ENCODE data around the gene CHRNB4. TPM values are rescaled to one million over a fixed set of nuclear protein-coding genes. Genes with fewer than 3 reads are reported as not detected.

CHRNB4 gene
- total and polyA plus RNA-seq, 2 donors (not counting 3 experiments of a cell fraction or from before 2014, with no cell fraction given), result 0.08 TPM; not detected in 1

DNA sequence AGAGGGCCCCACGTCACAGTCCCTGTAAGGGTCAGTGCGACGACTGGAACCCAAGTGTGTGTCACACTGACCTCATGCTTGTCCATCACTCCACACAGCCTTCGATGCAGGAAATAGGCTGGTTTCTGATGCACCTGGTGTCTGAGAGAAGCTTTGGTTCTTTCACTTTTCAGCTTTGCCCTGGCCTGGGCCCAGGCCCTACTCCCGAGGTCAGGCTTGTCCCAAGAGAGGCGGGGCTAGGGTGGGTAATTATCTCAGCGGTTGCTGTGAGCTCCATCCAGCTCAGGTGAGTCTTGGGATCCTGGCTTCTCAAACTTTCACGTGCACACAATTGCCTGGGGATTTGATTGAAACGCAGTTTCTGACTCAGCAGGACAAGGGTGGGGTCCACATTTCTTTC lies 19.6 kb upstream of the CHRNB4 start:
- no peak for TF ChIP-seq POLR2A (IDR thresholded peaks at IDR 0.05; ENCODE audit: low read depth, low read length)
- TF ChIP-seq JUN (IDR thresholded peaks at IDR 0.05; ENCODE audit: borderline replicate concordance, insufficient read depth, insufficient read length, low read depth), result no peak
- TF ChIP-seq POLR2AphosphoS5 (IDR thresholded peaks at IDR 0.05; ENCODE audit: insufficient read depth, low read depth, low read length), result no peak
- no peak for TF ChIP-seq GATA2 (IDR thresholded peaks at IDR 0.05; ENCODE audit: insufficient read depth, insufficient read length, low read depth, low read length)
- TF ChIP-seq, protein P1, sequence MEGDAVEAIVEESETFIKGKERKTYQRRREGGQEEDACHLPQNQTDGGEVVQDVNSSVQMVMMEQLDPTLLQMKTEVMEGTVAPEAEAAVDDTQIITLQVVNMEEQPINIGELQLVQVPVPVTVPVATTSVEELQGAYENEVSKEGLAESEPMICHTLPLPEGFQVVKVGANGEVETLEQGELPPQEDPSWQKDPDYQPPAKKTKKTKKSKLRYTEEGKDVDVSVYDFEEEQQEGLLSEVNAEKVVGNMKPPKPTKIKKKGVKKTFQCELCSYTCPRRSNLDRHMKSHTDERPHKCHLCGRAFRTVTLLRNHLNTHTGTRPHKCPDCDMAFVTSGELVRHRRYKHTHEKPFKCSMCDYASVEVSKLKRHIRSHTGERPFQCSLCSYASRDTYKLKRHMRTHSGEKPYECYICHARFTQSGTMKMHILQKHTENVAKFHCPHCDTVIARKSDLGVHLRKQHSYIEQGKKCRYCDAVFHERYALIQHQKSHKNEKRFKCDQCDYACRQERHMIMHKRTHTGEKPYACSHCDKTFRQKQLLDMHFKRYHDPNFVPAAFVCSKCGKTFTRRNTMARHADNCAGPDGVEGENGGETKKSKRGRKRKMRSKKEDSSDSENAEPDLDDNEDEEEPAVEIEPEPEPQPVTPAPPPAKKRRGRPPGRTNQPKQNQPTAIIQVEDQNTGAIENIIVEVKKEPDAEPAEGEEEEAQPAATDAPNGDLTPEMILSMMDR (IDR thresholded peaks at IDR 0.05; ENCODE audit: extremely low read depth in 1 of 2, insufficient read depth in 1 of 2, low read depth in 1 of 2, low read length in 2 of 2), result no peak
- no peak for TF ChIP-seq FOS (IDR thresholded peaks at IDR 0.05; ENCODE audit: borderline replicate concordance, insufficient read depth, low read length)
- TF ChIP-seq EZH2 (IDR thresholded peaks at IDR 0.05; ENCODE audit: borderline replicate concordance, low read depth, low read length, severe bottlenecking), result no peak
- TF ChIP-seq, protein P2, sequence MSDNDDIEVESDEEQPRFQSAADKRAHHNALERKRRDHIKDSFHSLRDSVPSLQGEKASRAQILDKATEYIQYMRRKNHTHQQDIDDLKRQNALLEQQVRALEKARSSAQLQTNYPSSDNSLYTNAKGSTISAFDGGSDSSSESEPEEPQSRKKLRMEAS (IDR thresholded peaks at IDR 0.05; ENCODE audit: insufficient read depth, insufficient read length), result no peak
- no peak for TF ChIP-seq MYC (IDR thresholded peaks at IDR 0.05; ENCODE audit: low read depth, low read length)
- no TSS peak for BruUV-seq (replicated peaks)
- POLR2A ChIA-PET, result no interaction called here

More for the DNA sequence above, 19.6 kb upstream of the CHRNB4 start:
- no peaks in the 10 kb centered on the region for H4K20me1 ChIP-seq (replicated peaks; ENCODE audit: control insufficient read depth, extremely low read depth, insufficient read depth, low read length)
- no peak overlapping the region for H3K4me3 ChIP-seq (replicated peaks in 1 of 3; ENCODE audit: insufficient read depth in 1 of 3, low read depth in 1 of 3, low read length in 3 of 3)
- no peaks in the 10 kb centered on the region for H3K79me2 ChIP-seq (ENCODE audit: control insufficient read depth, insufficient read depth, low read length)
- H3K9ac ChIP-seq (replicated peaks; ENCODE audit: extremely low read depth, insufficient read depth, low read length), result no peak overlapping the region
- intact Hi-C loops (cut with micrococcal nuclease), result no loop called here
- no peaks in the 10 kb centered on the region for H3K9me3 ChIP-seq (replicated peaks; ENCODE audit: control insufficient read depth, insufficient read depth, low read length)
- DNase-seq (ENCODE audit: low read depth, low spot score) (no peak), FAIRE-seq (no peak)
- CTCF ChIA-PET, result no interaction called here
- H3K9me1 ChIP-seq (replicated peaks; ENCODE audit: control insufficient read depth, extremely low read depth, insufficient read depth, low read length), result no peaks in the 10 kb centered on the region
- H3K36me3 ChIP-seq (ENCODE audit: control insufficient read depth in 2 of 2, extremely low read depth in 1 of 2, insufficient read depth in 2 of 2, low read length in 2 of 2), result no peaks in the 10 kb centered on the region
- no peak overlapping the region for H3K27ac ChIP-seq (ENCODE audit: insufficient read depth, low read depth, low read length)
- dilution Hi-C loops (cut with MboI; ENCODE audit: extremely low pct_ligation_motif_present, low sequenced_read_pairs), result no loop called here
- H3K27me3 ChIP-seq (ENCODE audit: control insufficient read depth in 2 of 2, insufficient read depth in 2 of 2, low read length in 2 of 2), result peaks cover 0 to 2% of the 10 kb centered on the region in 2 experiments
- H3K4me1 ChIP-seq (ENCODE audit: control insufficient read depth, extremely low read depth, insufficient read depth, low read length), result no peaks in the 10 kb centered on the region
- H2AFZ ChIP-seq (ENCODE audit: low read depth, low read length), result no peak overlapping the region
- H3K4me2 ChIP-seq (ENCODE audit: insufficient read depth, low read length), result no peak overlapping the region

Measured in endothelial cell of umbilical vein (primary cell).